CD4-positive, alpha-beta T cell treated with Interferon gamma for 1 hour (primary cell): ENCODE results near the gene PABPC1L2A.
"Not testable (repeated sequence)": the region's sequence is repeated elsewhere in the genome, so short reads cannot be mapped to it uniquely, and the experiment has no call there.

ENCODE experiments used
- DNase-seq: peaks from one replicate; pipeline ENCODE4 v3.0.0-alpha.2; 2020

Gene PABPC1L2A

DNA sequence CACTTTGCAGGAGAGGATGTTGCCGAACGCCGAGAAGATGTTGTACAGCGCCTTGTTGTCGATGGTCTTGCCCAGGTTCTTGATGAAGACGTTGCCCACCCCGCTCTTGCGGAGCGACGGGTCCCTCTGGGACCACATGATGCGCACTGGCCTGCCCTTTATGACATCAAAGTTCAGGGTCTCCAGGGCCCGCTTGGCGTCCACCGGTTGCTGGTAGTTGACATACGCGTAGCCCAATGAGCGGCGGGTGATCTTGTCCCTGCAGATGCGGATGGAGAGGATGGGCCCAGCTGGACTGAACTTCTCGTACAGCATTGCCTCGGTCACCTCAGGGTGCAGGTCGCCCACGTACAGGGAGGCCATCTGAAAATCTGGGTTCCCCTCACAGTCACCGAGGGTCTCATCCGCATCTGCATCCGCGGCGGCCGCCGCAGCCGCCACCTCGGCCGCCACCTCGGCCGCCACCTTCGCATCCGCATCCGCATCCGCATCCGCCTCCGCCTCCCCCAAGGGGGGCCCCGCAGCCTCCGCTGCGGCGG, at the start of gene PABPC1L2A:
PABPC1L2A (minus strand) TSS at position 489 of the 539 bp plus-strand sequence; CDS start at position 363, 126 bp downstream.
- not testable (repeated sequence) for DNase-seq

DNA sequence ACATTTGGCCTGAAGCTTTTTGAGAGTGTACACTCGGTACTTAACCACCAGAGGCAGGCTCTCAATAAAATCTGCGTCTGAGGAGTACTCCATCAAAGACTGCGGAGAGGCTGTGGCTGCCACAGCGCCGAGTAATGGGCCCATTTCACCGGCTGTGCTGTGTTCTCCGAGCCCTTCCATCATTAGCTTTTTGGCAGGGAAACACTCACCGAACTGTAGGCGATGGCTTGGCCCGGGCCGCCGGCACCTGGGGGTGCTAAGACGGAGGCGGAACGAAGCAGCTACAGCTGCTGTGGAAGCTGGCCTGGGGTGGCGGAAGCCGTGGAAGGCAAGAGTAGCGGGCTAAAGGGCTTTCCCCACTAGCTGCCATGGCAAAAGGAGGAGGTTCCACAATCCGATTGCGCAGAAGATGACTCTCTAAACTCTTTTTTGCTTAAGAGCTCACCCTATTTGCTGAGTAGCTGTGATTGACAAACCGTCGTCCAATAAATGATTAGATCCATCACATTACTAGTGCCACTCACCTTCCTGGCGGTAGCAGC, 48.5 kb upstream of the PABPC1L2A start:
- DNase-seq = no peak

DNA sequence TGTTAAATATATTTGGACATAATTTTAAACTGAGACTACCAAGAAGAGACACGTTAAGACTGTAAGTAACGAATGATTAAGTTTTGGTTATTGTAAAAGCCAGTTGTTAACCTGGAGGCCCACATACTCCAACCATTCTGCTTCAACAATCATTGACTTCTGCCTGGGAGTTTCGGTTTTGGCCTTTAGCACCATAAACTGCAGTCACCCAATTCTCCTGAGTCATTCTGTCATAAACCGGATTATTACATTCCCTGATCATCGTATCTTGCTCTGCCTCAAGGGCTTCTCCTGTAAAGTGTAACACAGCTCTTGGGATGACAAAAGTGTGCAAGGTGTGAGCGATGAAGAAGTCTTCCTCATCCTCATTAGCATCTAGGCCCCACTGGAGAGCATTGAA, 46.9 kb upstream of the PABPC1L2A start:
- DNase-seq = no peak

DNA sequence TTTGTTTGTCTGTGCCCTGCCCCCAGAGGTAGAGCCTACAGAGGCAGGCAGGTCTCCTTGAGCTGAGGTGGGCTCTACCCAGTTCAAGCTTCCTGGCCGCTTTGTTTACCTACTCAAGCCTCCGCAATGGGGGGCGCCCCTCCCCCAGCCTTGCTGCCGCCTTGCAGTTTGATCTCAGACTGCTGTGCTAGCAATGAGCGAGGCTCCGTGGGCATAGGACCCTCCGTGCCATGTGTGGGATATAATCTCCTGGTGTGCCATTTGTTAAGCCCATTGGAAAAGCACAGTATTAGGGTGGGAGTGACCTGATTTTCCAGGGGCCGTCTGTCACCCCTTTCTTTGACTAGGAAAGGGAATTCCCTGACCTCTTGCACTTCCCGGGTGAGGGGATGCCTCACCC, 20.2 kb upstream of the PABPC1L2A start:
- not testable (repeated sequence) for DNase-seq

DNA sequence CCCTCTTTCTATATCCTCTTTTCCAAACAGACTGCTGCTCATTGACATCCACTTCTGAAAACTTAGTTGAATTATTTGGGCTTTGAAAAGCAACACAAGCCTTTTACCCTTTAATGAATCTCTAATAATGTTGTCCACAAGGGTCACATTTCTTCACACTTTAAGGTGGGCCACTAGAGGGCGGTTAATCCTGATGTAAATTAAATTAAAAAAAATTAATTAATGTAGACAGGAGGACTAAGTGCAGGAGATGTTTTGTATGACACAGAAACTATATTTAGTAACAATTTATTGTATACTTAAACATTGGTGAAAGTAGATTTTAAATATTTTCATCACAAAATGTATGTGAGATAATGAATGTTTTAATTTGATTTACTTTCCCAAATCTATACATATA, 7.5 kb upstream of the PABPC1L2A start:
- not testable (repeated sequence) for DNase-seq

- DNase-seq = not testable (repeated sequence)
Measured at GRCh38 chrX:73079884-73080283, 572 bp upstream of the PABPC1L2A start.

DNA sequence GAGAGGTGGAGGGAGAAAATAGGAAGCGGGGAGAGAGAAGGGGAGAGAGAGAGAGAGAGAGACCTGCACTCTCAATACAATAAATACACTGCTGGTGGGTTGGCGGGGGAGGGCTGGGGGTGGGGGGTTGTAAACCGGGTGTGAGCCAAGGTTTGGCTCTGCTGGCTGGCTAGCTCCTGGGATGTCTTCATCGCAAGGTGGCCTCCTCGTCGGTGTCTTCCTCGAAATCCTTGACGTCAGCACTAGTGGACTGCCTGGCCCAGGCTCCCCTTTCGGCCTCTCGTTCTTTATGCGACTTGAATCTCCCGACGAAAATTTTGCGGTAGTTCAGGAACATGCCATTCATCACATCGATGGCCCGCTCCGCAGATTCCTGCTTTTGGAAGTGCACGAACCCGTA, 715 bp downstream of the PABPC1L2A start:
- DNase-seq = not testable (repeated sequence)

- no peak for DNase-seq
Measured at GRCh38 chrX:73076838-73077237, 2.5 kb downstream of the PABPC1L2A start.

DNA sequence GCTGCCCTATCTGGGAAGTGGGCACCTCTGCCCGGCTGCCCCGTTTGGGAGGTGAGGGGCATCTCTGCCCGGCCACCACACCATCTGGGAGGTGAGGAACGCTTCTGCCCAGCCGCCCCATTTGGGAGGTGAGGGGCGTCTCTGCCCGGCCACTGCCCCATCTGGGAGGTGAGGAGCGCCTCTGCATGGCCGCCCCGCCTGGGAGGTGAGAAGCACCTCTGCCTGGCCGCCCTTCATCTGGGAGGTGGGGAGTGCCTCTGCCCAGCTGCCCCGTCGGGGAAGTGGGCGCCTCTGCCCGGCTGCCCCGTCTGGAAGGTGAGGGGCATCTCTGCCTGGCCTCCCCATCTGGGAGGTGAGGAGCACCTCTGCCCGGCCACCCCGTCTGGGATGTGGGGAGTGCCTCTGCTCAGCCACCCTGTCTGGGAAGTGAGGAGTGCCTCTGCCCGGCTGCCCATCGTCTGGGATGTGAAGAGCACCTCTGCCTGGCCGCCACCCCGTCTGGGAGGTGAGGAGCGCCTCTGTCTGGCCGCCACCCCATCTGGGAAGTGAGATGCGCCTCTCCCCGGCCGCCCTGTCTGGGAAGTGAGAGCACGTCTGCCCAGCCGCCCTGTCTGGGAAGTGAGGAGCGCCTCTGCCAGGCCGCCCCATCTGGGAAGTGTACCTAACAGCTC, 9.8 kb downstream of the PABPC1L2A start:
- no peak for DNase-seq

- no peak for DNase-seq
Measured at GRCh38 chrX:73068467-73069364, 10.6 kb downstream of the PABPC1L2A start.

- DNase-seq = not testable (repeated sequence)
Measured at GRCh38 chrX:73067761-73068466, 11.4 kb downstream of the PABPC1L2A start.

- DNase-seq = no peak
Measured at GRCh38 chrX:73028876-73029275, 50.4 kb downstream of the PABPC1L2A start.
